HepG2 (cell line): ENCODE data around the gene IGFL1. TPM values are rescaled to one million over a fixed set of nuclear protein-coding genes. Genes with fewer than 3 reads are reported as not detected.
"Not testable (repeated sequence)": the region's sequence is repeated elsewhere in the genome, so short reads cannot be mapped to it uniquely, and the experiment has no call there.

Source experiments
- ATAC-seq: fragments of 200-7000 bp; cut with Tn5 transposase; 3 replicates; pipeline ENCODE4 v1.9.1; 2020; ENCODE audit warnings: mild to moderate bottlenecking, moderate library complexity
- BruUV-seq: library from RNA; stranded (reverse); fragments of 400-500 nt; replicated peaks from 2 replicates; lab custom pipeline; 2021; lab: Mats Ljungman, UMichigan
- CTCF ChIA-PET: fragments of 300-600 bp; formaldehyde crosslinking; extraction: SDS; loops from one replicate; lab custom pipeline; 2021; ENCODE audit warnings: low total read pairs, inconsistent platforms, low intra/inter-chr PET ratio; lab: Yijun Ruan, JAX
- POLR2A ChIA-PET: fragments of 350-600 bp; sonication (Branson Sonifier 250); formaldehyde crosslinking; loops from one replicate; lab custom pipeline; 2020; ENCODE audit warnings: antibody characterized with exemption, inconsistent platforms; lab: Yijun Ruan, JAX
- DNase-seq: peaks from one replicate; pipeline ENCODE4 v3.0.0-alpha.2; 2015; ENCODE audit warnings: low spot score
- FAIRE-seq: peaks from 3 replicates; lab custom pipeline; 2011; peaks lifted over from hg19 to GRCh38; lab: Jason Lieb, UNC
- H2AFZ ChIP-seq: one replicate; pipeline ENCODE4 v1.6.1; 2011; ENCODE audit warnings: low read length, inconsistent platforms
- H3K27ac ChIP-seq: fragments of 300-600 bp; 3 replicates; pipeline ENCODE4 v1.8.0; 2011; ENCODE audit warnings: mixed run types, mild to moderate bottlenecking, mixed read lengths, low read length, inconsistent platforms; ENCODE audit not compliant: insufficient read depth; ENCODE audit errors: extremely low read length
- H3K27me3 ChIP-seq, 2 experiments: fragments of 200-600 bp in 1 of 2; 2 replicates in 1 of 2; 3 replicates in 1 of 2; pipeline versions ENCODE4 v1.6.0 to v1.8.0; 2011; ENCODE audit warnings: low read length in 2 of 2, mild to moderate bottlenecking in 2 of 2, moderate library complexity in 2 of 2, inconsistent platforms in 1 of 2; ENCODE audit not compliant: insufficient read depth in 2 of 2, control insufficient read depth in 1 of 2
- H3K36me3 ChIP-seq, 2 experiments: fragments of 200-600 bp in 1 of 2; replicated peaks in 1 of 2; 2 replicates in 1 of 2; 3 replicates in 1 of 2; pipeline versions ENCODE4 v1.5.1 to v1.8.0; 2011; ENCODE audit warnings: low read length in 2 of 2, inconsistent platforms in 1 of 2; ENCODE audit not compliant: insufficient read depth in 2 of 2, control insufficient read depth in 1 of 2
- H3K4me1 ChIP-seq: 2 replicates; pipeline ENCODE4 v1.5.1; 2012; ENCODE audit warnings: low read length, inconsistent platforms; ENCODE audit not compliant: insufficient read depth
- H3K4me2 ChIP-seq: 2 replicates; pipeline ENCODE4 v1.6.0; 2011; ENCODE audit warnings: low read depth, low read length, inconsistent platforms
- H3K4me3 ChIP-seq, 3 experiments: fragments of 200-600 bp in 1 of 3; sonication (generic), shearing (Covaris generic) in 1 of 3; replicated peaks in 1 of 3; 2 replicates each; pipeline ENCODE4 v1.5.1; 2011 to 2016; ENCODE audit warnings: low read length in 3 of 3, inconsistent platforms in 2 of 3, low read depth in 2 of 3, mild to moderate bottlenecking in 2 of 3, control low read depth in 1 of 3, mixed read lengths in 1 of 3; ENCODE audit not compliant: insufficient read depth in 1 of 3
- H3K79me2 ChIP-seq: one replicate; pipeline ENCODE4 v1.6.1; 2011; ENCODE audit warnings: low read length, inconsistent platforms; ENCODE audit not compliant: insufficient read depth
- H3K9ac ChIP-seq: 2 replicates; pipeline ENCODE4 v1.6.0; 2011; ENCODE audit warnings: mild to moderate bottlenecking, low read depth, low read length, inconsistent platforms; ENCODE audit not compliant: insufficient read depth
- H3K9me3 ChIP-seq: 2 replicates; pipeline ENCODE4 v1.5.1; 2012; ENCODE audit warnings: mild to moderate bottlenecking, low read length
- H4K20me1 ChIP-seq: 2 replicates; pipeline ENCODE4 v1.6.0; 2011; ENCODE audit warnings: inconsistent platforms, mild to moderate bottlenecking, low read length, moderate library complexity; ENCODE audit not compliant: insufficient read depth
- ARID2 ChIP-seq: sonication (generic); formaldehyde crosslinking; IDR thresholded peaks from 2 replicates; pipeline ENCODE4 v1.8.1; 2022; ENCODE audit warnings: mild to moderate bottlenecking, missing genetic modification reagents, borderline replicate concordance
- HNRNPH1 ChIP-seq: fragments of 200-400 bp; formaldehyde crosslinking; optimal IDR thresholded peaks from 2 replicates; pipeline ENCODE3; 2017; ENCODE audit warnings: mild to moderate bottlenecking, low read depth, low read length
- IRF2 ChIP-seq: IDR thresholded peaks from 2 replicates; pipeline ENCODE4 v1.6.1; 2018; ENCODE audit warnings: missing genetic modification reagents, missing compliant biosample characterization
- KMT2A ChIP-seq: sonication (generic); formaldehyde crosslinking; IDR thresholded peaks from 2 replicates; pipeline ENCODE4 v1.4.0; 2020; ENCODE audit warnings: missing genetic modification reagents
- MED8 ChIP-seq: sonication (generic); formaldehyde crosslinking; IDR thresholded peaks from 2 replicates; pipeline ENCODE4 v1.8.1; 2023; ENCODE audit warnings: mild to moderate bottlenecking, missing genetic modification reagents; ENCODE audit not compliant: insufficient replicate concordance
- NCOA1 ChIP-seq: sonication (generic); formaldehyde crosslinking; IDR thresholded peaks from 2 replicates; pipeline ENCODE4 v1.9.0; 2021; ENCODE audit warnings: missing genetic modification reagents
- REL ChIP-seq: sonication (generic); formaldehyde crosslinking; conservative IDR thresholded peaks from 2 replicates; pipeline ENCODE4 v1.8.0; 2022; ENCODE audit warnings: mild to moderate bottlenecking, missing genetic modification reagents, moderate library complexity
- SSRP1 ChIP-seq: IDR thresholded peaks from 2 replicates; pipeline ENCODE4 v1.6.1; 2016; ENCODE audit warnings: control low read depth
- TBL1XR1 ChIP-seq: fragments of 150-350 bp; IDR thresholded peaks from 2 replicates; pipeline ENCODE4 v1.6.1; 2014; ENCODE audit warnings: borderline replicate concordance, low read length; ENCODE audit not compliant: partially characterized antibody
- ZFP62 ChIP-seq: sonication (generic); formaldehyde crosslinking; IDR thresholded peaks from 2 replicates; pipeline ENCODE4 v1.4.0; 2020; ENCODE audit warnings: missing genetic modification reagents
- ZNF383 ChIP-seq: sonication (generic); formaldehyde crosslinking; IDR thresholded peaks from 2 replicates; pipeline ENCODE4 v1.4.0; 2020; ENCODE audit warnings: missing genetic modification reagents, mild to moderate bottlenecking, borderline replicate concordance
- ZNF468 ChIP-seq: sonication (generic); formaldehyde crosslinking; IDR thresholded peaks from 2 replicates; pipeline ENCODE4 v1.8.0; 2022; ENCODE audit warnings: mild to moderate bottlenecking, moderate library complexity, missing genetic modification reagents
- ZNF530 ChIP-seq: sonication (generic); formaldehyde crosslinking; IDR thresholded peaks from 2 replicates; pipeline ENCODE4 v1.5.0; 2020; ENCODE audit warnings: low read depth, mild to moderate bottlenecking, missing genetic modification reagents
- ZNF709 ChIP-seq: sonication (generic); formaldehyde crosslinking; IDR thresholded peaks from 2 replicates; pipeline ENCODE4 v1.5.0; 2020; ENCODE audit warnings: mild to moderate bottlenecking, missing genetic modification reagents
- WGBS: methylation state at CpG from one replicate; pipeline ENCODE4 v1.1.6; 2017; ENCODE audit warnings: low lambda C conversion rate; 5-methylcytosine and 5-hydroxymethylcytosine counted together
- in situ Hi-C: cut with HindIII; loops from 2 replicates; pipeline ENCODE4 v1.10.0; 2017; ENCODE audit warnings: low pct_unique_long_range_greater_than_20kb; ENCODE audit not compliant: extremely low pct_ligation_motif_present
- intact Hi-C: fragments of 100-400 bp; cut with micrococcal nuclease; formaldehyde crosslinking; loops from one replicate; pipeline ENCODE4 v1.10.0; 2022; ENCODE audit not compliant: unreplicated experiment
- polyA plus RNA-seq, 8 experiments: library from polyadenylated mRNA; depleted of rRNA in 3 of 8; stranded (reverse) in 7 of 8; unstranded in 1 of 8; fragments of >200 nt; fragmentation: Illumina TruSeq in 4 of 8; extraction: Trizol in 4 of 8; gene quantifications; 2 replicates each; pipeline versions ENCODE4 v1.2.1 to v1.2.3, GENCODE V29; 2011 to 2016; ENCODE audit warnings: low read depth in 4 of 8, missing spikeins in 1 of 8, mixed read lengths in 1 of 8; ENCODE audit not compliant: insufficient read depth in 1 of 8
- total RNA-seq, 5 experiments: library from RNA; depleted of rRNA; stranded (reverse); fragments of >200 nt; fragmentation: Illumina TruSeq; extraction: Trizol; gene quantifications; 2 replicates each; pipeline ENCODE4 v1.2.3, GENCODE V29; 2016; ENCODE audit warnings: low read depth in 1 of 5
- TF ChIP-seq, protein P1 (sequence below): sonication (generic); formaldehyde crosslinking; IDR thresholded peaks from 2 replicates; pipeline ENCODE4 v1.4.0; 2020; ENCODE audit warnings: mild to moderate bottlenecking, low read depth, missing genetic modification reagents

IGFL1 gene
- total and polyA plus RNA-seq, 2 of the 13 experiments (the other 11 are each of a cell fraction or from before 2014, with no cell fraction given): not detected

GRCh38 chr19:46241626-46242025, 12.1 kb downstream of the IGFL1 start:
- intact Hi-C loops: no loop called here
- Histone ChIP-seq H3K9me3 (no peaks in the 10 kb centered on the region), H3K27ac (no peak overlapping the region), H3K4me1 (no peaks in the 10 kb centered on the region), H3K36me3 (no peaks in the 10 kb centered on the region), H4K20me1 (no peaks in the 10 kb centered on the region), H2AFZ (no peak overlapping the region), H3K4me3 (no peak overlapping the region), H3K27me3 (peaks cover 1 to 15% of the 10 kb centered on the region in 2 experiments; a peak in 3 of 5 replicates), H3K9ac (no peak overlapping the region), H3K4me2 (no peak overlapping the region), H3K79me2 (no peaks in the 10 kb centered on the region)
- no peak for ATAC-seq
- FAIRE-seq: no peak
- TF ChIP-seq ARID2 (no peak), IRF2 (CRISPR knock-in tag) (no peak), ZFP62 (CRISPR knock-in tag) (no peak), ZNF709 (CRISPR knock-in tag) (no peak), TBL1XR1 (no peak), REL (CRISPR knock-in tag) (no peak), NCOA1 (CRISPR knock-in tag) (no peak), SSRP1 (CRISPR knock-in tag) (no peak), ZNF383 (CRISPR knock-in tag) (no peak), ZNF468 (CRISPR knock-in tag) (no peak), KMT2A (CRISPR knock-in tag) (no peak), HNRNPH1 (no peak), ZNF530 (CRISPR knock-in tag) (no peak), MED8 (CRISPR knock-in tag) (no peak)
- TF ChIP-seq, protein P1, sequence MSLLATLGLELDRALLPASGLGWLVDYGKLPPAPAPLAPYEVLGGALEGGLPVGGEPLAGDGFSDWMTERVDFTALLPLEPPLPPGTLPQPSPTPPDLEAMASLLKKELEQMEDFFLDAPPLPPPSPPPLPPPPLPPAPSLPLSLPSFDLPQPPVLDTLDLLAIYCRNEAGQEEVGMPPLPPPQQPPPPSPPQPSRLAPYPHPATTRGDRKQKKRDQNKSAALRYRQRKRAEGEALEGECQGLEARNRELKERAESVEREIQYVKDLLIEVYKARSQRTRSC (CRISPR knock-in tag): no peak
- ChIA-PET POLR2A (no interaction called here), CTCF (no interaction called here)
- BruUV-seq: no TSS peak
- DNase-seq: no peak
- 6% methylated on average over 2 of the region's 2 CpGs for WGBS
- in situ Hi-C loops: no loop called here

DNA sequence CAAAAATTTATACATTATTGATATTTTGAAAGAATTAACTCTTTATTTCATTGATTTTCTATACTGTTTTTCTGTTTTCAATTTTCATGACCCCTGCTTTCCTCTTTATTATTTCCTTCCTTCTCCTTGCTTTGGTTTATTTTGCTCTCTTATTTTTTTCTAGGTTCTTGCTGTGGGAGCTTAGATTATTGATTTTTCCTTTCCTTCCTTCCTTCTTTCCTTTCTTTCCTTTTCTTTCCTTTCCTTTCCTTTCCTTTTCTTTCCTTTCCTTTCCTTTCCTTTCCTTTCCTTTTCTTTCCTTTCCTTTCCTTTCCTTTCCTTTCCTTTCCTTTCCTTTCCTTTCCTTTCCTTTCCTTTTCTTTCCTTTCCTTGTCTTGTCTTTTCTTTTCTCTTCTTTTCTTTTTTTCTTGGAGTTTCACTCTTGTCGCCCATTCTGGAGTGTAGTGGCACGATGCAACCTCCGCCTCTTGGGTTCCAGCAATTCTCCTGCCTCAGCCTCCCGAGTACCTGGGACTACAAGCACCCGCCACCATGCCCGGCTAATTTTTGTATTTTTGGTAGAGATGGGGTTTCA, 13.6 kb downstream of the IGFL1 start:
- WGBS: 3% methylated on average over 6 of the region's 6 CpGs
- H3K4me3 ChIP-seq, H3K9me3 ChIP-seq, H3K4me1 ChIP-seq, H3K36me3 ChIP-seq, FAIRE-seq, DNase-seq, H3K79me2 ChIP-seq, in situ Hi-C loops, BruUV-seq, intact Hi-C loops, H2AFZ ChIP-seq, CTCF ChIA-PET, H3K4me2 ChIP-seq, ATAC-seq, POLR2A ChIA-PET, H3K9ac ChIP-seq, H4K20me1 ChIP-seq, H3K27ac ChIP-seq: not testable (repeated sequence)
- H3K27me3 ChIP-seq: peaks cover 1 to 18% of the 10 kb centered on the region in 2 experiments; a peak in 3 of 5 replicates
